PC-3 (cell line): ENCODE results near the gene PLCL1.

Experiments
- CTCF ChIP-seq: fragments of 300-600 bp; sonication (generic); conservative IDR thresholded peaks from 2 replicates; pipeline ENCODE4 v1.5.1; 2017; ENCODE audit warnings: antibody characterized with exemption, low read depth, mild to moderate bottlenecking, low read length
- EZH2 ChIP-seq: fragments of 300-600 bp; sonication (generic); IDR thresholded peaks from one replicate; pipeline ENCODE4 v1.6.1; 2017; ENCODE audit warnings: antibody characterized with exemption, mild to moderate bottlenecking, low read length; ENCODE audit not compliant: unreplicated experiment

DNA sequence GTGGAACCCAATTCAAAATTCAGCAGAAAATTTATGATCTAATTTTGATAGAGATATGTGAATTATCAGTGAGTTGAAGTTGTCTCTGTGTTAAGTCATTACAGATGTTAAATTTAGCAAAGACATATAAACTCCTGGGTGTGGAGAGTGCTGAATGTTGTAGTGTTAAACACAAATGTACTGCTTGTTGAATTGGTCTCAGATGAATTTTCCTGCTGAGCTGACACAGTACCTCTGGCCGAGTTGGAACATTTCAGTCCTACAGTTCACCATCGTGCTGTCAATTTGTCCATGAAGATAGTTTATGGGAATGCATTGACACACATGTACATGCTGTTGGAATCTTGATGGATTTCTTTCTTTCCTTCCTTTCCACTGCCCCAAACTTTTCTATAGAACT is 255.9 kb downstream of the PLCL1 start:
- TF ChIP-seq CTCF (no peak), EZH2 (no peak)
